Cortex of kidney (tissue), 1 donor: ENCODE data around the gene PRR16.
"Not testable (repeated sequence)": the region's sequence is repeated elsewhere in the genome, so short reads cannot be mapped to it uniquely, and the experiment has no call there.

ENCODE experiments used
- DNase-seq: peaks from one replicate; lab custom pipeline; 2025; lab: John Stamatoyannopoulos, UW

PRR16 gene

DNA sequence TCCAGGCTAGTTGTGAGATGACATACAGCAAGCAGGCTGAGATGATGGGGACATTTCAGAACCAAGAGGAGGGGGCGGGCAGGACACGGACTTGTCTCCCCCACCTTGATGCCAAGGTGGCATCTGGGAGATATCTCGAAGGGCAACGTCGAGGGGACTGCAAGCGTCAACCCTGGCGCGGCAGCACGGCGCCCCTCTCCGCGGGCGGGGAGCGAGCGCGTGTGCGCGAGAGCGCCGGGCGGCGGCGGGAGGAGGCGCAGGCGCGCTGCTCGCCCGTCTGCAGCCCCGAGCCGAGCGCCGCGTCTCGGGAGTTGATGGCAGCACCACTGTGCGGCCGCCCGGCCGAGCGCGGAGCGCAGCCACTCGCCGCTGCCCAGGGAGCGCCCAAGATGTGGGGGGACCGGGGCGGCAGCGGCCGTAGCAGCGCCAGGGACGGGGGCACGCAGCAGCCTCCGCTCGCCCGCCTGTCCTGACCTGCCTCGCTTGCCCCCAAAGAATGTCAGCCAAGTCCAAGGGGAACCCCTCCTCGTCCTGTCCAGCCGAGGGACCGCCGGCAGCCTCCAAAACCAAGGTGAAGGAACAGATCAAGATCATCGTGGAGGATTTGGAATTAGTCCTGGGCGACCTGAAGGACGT, at the start of gene PRR16:
Gene PRR16 (plus strand): TSS at position 310 of the 636 bp plus-strand sequence.
- DNase-seq = no peak

- no peak for DNase-seq
Observed at GRCh38 chr5:120415985-120416384, 48.1 kb upstream of the PRR16 start.

DNA sequence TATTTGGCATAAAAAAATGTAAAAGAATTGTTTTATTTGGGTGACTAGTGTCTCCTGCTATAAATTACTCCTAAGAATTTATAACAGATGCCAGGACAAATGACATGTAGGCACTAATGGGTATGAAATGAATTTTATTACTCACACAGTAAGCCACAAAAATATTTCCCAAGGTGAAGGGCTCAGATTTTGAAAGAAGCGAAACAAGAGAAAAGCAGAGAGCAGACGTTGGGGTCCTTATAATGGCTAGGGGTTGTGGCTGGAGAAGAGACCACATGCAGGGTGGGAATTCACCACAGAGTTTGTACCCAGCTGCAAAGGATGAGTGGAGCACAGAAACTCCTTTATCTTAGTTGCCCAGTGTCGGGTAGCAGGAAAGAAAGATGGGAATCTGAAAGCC, 45.0 kb upstream of the PRR16 start:
- DNase-seq = no peak

GRCh38 chr5:120426633-120427275, 37.3 kb upstream of the PRR16 start:
- DNase-seq = not testable (repeated sequence)

DNA sequence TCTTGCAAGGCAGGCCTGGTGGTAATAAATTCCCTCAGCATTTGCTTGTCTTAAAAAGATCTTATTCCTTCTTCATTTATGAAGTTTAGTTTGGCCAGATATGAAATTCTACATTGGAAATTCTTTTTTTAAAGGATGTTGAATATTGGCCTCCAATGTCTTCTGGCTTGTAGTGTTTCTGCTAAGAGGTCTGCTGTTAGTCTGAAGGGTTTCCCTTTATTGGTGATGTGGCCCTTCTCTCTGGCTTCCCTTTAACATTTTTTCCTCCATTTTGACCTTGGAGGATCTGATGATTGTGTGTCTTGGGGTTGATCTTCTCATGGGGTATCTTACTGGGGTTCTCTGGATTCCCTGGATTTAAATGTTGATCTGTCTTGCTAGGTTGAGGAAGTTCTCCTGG, 33.5 kb upstream of the PRR16 start:
- DNase-seq = no peak

DNA sequence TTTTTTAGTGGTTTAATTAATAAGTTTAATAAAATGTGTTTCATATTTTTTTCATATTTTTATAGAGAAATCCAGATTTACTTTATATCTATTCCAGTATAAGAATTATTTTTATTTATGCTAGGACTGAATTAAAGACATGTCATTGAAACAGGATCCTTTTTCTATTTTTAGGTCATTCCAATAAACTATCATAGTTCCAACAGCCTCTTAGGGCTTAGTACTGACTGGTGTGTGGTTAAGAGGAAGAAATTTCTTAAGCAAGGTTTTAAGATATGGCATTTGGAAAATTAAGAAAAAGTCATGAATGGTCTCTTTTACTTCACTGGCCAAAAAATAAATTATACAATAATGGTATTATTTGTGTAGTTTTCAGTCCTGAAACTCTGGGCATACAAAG, 31.2 kb upstream of the PRR16 start:
- DNase-seq = no peak

DNA sequence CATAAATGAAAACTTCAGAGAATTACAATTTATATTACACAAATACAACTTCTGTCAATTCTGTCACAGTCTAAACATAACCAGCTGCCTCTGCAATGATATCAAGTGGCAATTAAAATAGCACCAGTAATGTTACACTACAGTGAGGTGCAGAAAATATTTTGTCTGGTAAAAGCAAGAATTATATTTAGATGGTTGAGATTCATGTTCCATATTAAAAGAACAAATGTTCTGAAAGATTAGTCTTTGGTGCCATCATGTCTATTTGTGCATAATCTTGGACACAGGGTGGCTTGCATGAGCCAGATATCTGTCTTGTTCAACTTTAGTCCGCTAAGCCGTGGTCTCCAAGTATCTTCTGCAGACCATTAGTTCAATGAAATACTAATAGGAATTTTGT, 29.0 kb upstream of the PRR16 start:
- no peak for DNase-seq

GRCh38 chr5:120436996-120437395, 27.1 kb upstream of the PRR16 start:
- no peak for DNase-seq

DNA sequence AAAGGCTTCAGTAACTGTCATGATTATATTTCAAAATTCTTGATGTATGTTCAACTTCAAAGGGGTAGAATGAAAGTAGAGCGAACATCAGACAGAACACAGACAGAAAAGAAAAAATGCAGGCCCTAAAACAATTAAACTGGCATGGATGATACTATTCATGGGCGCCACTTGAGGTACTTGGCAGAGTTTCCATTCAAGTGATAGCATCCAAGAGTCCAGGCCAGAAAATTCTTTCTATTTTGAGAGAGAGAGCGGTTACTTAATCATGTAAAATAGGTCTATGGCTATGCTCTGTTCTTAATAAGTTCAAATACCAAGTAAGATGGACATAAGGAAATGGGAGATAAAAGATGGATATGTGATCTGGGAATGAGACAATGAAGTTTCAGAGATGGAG, 21.4 kb upstream of the PRR16 start:
- no peak for DNase-seq

DNA sequence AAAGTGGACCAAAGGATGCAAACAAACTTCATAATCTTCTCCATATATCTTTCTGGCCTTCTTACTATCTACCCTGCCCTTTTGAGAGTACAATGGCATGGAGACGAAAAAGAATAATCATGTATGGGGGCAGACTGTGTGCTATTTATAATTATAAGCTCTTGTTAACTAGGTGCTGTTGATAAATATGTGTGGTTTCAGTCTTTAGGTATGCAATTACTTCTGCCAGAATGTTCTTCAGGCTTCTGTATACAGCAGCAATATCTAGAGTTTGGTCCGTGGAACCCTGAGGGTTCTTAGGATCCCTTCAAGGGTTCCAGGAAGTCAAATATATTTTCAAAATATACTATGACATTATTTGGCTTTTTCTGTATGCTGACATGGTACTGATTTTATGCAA, 20.5 kb upstream of the PRR16 start:
- DNase-seq = no peak

DNA sequence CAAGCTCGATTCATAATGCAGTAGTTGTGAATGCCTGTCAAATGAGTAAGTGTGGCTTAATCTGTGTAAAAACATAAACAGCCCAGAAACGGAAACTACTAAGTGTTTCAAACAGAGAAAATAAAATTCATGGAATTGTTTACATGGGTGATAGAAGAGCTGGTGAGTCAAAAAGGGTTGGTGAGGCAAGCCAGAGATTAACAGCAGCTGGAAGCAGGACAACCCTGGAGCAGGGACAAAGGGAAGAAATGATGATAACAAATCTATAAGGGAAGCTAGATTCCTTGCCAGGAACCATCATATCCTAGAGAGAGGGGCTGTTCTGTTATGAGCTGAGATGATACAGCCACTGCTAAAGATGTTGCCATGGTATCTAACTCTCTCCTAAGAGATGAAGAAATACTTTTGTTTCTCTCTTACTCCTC, 18.0 kb upstream of the PRR16 start:
- DNase-seq = no peak

GRCh38 chr5:120446901-120447300, 17.2 kb upstream of the PRR16 start:
- no peak for DNase-seq

GRCh38 chr5:120447706-120448239, 16.3 kb upstream of the PRR16 start:
- no peak for DNase-seq

GRCh38 chr5:120449501-120449900, 14.6 kb upstream of the PRR16 start:
- DNase-seq = no peak

DNA sequence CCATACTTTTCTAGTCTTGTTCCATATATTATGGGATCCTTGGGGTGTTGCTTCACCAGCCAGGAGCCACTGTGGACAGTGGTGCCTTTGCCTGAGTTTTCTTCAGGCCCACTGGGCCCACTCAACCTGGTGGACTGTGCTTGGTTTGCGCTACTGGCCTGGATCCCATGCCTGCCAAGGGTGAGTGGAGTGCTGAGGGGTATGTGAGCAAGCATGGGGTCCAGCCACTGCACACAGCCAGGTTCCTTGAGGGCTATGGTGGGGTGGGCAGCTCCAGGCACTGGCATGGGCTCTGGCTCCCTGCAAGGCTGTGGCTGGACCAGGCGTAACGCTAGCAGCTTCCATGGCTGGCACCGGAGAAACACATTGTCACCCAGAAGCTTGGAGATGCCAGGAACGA, 13.2 kb upstream of the PRR16 start:
- no peak for DNase-seq

DNA sequence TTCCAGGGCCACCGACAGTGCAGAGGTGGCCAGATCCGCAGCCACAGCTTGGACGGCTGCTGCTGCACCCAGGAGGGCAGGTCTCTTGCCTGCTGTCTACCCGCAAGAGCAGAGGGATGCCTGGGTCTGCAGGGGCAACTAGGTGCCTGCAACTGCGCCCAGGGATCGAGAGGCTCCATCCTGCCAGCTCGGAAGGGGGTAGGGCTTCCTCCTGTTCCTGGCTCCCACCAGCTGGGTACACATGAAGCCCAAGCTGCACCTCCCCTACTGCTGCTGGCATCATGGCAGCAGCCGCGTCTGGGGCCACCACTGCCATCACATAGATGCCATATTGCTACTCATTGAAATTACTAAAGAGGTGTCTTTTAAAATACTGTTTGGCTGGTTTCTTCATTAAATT, 12.7 kb upstream of the PRR16 start:
- DNase-seq = no peak

GRCh38 chr5:120452471-120452870, 11.6 kb upstream of the PRR16 start:
- DNase-seq = no peak

DNA sequence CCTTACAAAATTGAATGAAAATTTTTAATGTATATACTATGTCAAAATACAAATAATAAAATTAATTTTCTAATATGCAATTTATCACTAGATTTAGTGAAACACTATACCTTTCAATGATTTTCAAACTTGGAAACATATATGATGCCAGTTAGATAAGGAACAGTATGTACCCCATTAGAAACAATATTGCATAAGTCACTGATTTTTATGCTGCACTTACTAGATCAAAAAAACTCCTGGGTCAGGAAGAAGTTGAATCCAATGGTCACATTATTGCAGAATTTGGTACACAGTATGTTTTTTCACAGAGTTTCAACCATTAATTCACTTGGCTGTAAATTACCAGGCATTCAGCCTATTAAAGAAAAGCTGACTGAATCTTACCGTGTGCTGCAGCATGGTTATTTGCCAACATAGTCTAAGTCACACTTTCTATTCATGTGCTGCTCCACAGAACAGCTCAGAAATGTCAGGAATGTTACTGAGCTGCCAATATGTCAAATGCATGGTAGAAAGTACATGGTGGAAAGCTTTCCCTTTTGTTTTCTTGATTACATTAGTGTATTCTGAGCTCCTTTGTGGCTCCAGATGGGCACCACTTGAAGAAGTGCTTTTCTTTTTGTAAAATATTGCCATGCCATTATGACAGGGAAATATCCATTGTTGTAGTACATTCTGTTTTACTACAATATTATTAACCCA, 9.9 kb upstream of the PRR16 start:
- no peak for DNase-seq

DNA sequence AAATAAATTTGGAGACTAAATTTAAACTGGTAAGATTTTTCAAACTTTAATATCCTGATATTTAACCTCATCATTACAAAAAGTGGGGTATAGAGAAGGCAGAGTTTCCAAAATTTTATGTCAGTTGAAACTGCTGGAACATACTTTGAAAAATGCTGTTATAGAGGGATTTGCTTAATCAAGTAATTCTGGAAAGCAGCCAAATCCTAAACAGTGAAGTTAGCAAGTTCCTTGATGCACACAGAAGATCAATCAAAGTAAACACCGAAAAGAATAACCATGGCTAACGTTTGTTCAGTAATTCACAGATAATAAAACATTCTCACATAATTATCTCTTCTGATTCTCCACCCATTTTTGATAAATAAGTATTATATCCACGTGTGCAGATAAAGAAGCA, 8.1 kb upstream of the PRR16 start:
- no peak for DNase-seq

DNA sequence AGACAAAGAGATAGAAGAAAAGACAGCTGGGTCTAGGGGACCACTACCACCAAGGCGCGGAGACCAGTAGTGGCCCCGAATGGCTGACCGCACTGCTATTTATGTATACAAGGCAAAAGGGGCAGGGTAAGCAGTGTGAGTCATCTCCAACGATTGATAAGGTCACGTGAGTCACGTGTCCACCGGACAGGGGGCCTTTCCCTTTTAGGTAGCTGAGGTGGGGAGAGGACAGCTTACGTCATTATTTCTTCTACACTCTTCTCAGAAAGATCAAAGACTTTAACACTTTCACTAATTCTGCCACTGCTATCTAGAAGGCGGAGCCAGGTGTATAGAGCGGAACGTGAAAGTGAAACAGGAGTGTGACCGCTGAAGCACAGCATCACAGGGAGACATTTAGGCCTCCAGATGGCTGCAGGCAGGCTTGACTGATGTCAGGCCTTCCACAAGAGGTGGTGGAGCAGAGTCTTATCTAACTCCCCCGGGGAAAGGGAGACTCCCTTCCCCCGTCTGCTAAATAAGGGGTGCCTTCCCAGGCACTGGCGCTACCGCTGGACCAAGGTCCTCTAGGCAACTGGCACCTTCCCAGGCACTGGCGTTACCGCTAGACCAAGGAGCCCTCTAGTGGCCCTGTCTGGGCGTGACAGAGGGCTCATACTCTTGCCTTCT, 6.1 kb upstream of the PRR16 start:
- DNase-seq = no peak

DNA sequence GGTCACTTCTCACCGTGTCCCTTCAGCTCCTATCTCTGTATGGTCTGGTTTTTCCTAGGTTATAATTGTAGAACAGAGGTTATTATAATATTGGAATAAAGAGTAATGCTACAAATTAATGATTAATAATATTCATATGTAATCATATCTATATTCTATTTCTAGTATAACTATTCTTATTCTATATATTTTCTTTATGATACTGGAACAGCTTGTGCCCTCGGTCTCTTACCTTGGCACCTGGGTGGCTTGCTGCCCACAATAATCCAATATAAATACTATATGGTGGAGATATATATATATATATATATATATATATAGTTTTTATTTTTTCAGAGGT, 5.6 kb upstream of the PRR16 start:
- not testable (repeated sequence) for DNase-seq

DNA sequence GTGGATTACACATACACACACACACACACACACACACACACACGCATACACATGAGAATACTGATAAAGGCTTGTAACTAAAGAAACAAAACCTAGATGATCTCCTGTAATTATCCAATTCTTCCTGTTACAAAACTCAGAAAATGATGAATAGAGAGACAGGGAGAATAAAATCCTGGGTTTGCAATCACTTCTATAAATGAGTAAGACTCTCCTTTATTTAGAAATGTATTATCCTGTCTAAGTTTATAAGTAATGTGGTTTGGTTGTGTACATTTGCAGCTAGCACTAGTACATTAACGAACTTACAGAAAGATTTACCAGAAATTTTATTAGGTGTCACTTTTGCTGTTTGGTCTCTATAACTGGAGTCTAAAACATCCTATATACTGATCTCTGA, 2.8 kb upstream of the PRR16 start:
- DNase-seq = no peak
